Activated CD4-positive, alpha-beta T cell treated with anti-CD3 and anti-CD28 coated beads, Interleukin-2, amount 50 U/mL, for 1 hour (primary cell): ENCODE measurements around the gene ST7.

Experiments used
- DNase-seq: peaks from one replicate; pipeline ENCODE4 v3.0.0-alpha.2; 2020

ST7 gene

DNA sequence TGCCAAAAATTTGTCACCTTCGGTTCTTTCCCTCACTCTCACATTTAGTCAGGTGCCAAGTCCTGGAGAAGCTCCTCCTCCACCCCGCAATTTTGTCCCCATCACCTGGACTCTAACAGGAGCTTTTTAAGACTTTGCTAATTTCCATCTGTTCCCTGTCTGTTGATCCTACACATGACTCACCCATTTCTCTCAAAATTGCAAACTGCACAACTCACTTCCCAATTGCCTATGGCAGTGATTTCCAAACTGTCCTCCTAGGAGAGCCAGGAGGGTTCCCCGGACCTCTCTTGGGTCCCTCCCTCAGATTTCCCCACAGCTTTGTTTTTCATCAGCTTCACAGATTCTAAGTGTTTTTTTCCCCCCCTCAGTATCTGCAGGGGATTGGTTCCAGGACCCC, 249.2 kb downstream of the ST7 start:
- no peak for DNase-seq

DNA sequence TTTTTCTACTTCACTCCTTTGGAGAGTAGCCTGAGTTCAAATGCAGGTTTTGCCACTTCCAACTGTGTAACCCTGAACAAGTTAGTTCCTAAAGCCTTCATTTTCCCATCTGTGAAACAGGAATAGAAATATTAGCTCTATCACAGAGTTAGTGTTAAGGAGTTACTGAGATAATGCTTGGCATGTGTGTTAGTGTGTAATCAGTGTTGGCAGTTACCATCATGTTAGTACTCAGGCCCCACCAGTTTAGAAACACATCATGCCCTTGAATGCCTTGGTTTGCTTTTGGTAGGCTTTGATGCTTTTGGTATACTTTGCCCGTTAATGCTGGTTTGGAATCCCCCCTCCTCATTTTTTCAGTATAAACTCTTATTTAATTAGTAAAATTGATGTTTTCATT, 249.9 kb downstream of the ST7 start:
- DNase-seq, result no peak

DNA sequence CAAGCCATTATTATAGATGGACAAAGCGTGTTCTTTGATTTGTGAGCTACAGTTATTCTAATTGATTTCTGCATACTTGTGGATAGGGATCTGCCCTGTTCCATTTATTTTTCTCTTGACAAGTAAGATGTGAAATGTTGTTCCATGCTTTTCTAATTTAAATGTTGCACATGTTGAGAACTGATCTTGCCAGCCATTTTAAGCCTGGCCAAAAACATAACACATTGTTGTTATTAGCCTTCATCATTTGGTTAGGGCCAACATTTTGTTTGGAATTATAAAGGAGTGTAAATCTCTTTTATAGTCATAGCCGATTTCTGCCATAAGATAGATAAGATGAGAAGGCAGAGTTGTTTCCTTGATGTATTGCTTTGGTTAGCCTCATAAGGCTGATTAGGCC, 252.6 kb downstream of the ST7 start:
- DNase-seq, result no peak

DNA sequence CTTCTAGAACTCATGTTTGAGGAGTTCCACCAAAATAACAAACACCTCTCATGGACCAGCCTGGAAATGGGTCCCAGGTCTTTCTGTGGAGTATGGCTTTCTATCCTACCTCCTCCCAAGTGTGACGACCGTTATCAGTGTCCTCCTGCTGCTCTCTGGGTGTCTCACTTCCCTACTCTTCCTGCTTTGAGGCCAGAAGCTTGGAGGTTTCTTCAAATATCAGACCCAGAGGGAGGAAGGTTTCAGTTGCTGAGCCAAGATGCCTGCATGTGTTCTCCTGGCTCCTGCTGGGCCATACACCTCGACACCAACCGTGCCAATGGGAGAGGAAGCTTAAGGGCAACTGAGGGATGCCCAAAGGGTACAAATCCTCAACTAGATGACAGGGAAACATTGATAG, 255.0 kb downstream of the ST7 start:
- no peak for DNase-seq

DNA sequence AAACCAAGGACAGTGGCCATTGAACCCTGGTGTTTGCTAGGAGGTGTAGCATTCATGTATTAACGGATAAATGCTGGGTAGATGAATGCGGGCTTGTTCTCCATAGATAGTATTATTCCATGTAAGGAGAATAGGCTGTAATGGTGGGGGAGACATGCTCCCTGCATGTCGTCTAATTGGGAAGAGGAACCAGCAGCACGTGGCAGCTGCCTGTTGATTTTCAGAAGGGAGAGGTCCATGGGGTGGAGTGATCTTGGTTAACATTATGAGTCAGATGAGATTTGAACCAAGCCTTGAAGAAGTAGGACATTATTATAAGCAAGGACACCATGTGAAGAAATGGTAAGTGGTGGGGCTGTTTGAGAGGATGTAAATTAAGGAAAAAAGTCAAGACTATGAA, 257.1 kb downstream of the ST7 start:
- no peak for DNase-seq

DNA sequence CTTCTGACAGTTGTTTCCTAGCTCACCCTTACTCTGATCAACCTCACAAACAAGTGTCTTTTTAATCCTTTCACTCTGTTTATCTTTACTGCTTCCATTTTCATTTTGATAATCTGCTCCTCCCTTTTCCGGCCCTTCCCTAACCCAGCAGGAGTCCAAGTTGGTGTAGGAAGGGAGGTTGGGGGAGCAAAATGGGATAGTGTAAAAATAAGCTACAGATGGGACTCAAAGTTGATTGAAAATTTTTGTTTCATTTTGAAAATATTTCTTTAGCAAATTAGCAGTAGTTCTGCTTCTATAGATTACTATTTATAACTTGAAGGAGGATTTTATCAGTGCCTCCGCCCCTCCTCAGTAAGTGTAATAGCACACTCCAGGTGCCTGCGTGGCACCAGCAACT, 257.6 kb downstream of the ST7 start:
- DNase-seq, result no peak

DNA sequence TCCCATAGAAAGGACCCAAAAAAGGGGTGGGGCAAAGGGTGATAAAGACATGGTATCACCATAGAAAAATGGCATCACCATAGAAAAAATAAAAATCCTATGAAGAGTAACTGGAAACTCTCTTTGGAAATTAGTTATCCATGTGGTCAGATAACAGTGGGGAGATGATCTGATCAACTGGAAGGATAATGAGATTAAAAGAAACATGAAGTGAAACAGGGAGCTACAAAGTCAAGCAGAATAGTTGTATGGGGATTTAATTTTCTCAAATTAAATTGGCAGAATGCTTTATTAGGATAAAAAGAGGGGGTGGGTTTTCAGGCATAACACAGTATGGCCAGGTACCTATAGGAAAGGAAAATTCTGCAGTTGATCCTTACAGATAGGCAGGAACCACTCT, 258.3 kb downstream of the ST7 start:
- no peak for DNase-seq

DNA sequence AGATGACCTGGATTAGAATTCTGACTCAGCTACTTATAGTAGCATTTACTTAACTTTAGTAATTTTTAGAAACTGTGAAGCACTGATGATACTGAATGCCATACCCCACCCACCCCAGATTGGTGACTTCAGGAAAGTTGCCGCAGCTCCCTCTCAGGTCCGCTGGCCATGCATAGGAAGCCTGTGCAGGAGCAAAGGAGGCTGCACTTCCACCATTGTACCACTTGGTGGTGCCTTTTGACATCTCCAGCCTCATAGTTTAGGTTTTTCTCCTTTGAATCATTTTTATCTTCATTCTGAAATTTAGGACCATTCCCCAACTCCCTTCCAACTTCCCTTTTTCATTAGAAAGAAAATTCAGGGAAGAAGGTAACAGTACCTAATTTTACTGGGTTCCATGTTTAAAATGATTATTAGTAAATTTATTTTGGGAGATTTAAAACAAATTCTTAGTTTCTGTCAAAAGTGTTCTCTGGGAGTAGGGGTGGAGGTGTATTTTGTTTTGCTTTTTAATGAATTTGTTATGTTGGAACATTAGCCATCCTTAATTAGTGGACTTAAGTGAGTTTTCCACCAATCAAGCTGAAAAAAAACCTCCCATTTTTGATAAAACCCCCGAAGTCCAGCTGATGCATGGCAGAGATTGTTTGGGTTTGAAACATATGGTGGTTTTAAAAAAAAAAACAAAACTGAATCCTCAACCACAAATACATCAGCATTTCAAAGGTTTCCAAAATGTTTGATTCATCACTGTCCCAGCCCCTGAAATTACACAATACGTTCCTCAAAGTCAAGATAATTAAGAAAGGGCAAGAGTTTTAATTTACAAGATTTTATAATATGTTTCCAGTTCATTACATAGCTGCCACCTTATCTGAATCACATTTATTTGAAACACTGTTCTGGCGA, 259.9 kb downstream of the ST7 start:
- peak; percentile 24 for DNase-seq

DNA sequence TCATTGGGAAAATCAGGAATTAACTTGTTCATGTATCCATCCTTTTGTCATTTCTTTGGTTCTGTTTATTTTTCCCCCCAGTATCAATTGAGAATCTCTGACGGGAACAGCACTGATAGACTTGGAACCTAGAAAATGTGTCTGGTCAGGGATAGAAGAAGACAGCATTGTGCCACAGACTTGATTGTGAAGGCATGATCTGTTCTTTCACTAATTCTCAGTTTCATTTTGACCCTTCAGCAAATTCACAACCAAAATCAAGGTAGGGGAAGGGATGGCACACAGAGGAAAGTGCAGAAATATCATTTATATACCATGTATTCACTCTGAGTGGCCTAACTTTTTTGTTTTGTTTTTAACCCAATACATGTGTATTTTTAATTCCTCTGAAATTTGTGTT, 262.7 kb downstream of the ST7 start:
- DNase-seq, result no peak

DNA sequence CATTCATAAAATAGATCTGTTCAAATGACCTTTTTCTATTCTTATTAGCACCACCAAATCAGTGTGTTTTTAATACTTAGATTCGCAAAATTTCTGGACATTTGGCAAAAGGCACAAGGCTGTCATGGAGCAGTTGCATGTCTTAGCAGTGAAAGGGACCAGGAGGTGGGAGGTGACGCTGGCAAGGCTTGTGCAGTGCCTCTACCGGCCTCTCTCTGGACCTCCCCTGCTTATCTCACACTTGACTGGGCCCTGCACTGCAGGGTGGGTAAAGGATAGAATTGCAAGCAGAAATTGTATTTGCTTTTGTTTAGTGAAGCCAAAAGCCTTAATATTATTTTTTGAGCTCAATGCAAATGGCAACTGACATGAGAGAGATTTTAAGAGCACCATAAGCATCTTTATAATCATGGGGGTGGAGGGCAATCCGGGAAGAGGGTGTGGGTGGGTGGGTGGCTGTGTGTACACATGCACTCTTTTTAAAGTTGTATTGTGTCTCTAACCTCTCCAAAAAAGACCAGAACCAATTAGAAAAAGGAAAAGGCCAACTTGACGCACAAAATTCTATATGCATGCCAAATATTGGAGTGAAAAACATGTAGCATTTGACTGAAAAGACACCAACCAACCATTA, 263.3 kb downstream of the ST7 start:
- no peak for DNase-seq

DNA sequence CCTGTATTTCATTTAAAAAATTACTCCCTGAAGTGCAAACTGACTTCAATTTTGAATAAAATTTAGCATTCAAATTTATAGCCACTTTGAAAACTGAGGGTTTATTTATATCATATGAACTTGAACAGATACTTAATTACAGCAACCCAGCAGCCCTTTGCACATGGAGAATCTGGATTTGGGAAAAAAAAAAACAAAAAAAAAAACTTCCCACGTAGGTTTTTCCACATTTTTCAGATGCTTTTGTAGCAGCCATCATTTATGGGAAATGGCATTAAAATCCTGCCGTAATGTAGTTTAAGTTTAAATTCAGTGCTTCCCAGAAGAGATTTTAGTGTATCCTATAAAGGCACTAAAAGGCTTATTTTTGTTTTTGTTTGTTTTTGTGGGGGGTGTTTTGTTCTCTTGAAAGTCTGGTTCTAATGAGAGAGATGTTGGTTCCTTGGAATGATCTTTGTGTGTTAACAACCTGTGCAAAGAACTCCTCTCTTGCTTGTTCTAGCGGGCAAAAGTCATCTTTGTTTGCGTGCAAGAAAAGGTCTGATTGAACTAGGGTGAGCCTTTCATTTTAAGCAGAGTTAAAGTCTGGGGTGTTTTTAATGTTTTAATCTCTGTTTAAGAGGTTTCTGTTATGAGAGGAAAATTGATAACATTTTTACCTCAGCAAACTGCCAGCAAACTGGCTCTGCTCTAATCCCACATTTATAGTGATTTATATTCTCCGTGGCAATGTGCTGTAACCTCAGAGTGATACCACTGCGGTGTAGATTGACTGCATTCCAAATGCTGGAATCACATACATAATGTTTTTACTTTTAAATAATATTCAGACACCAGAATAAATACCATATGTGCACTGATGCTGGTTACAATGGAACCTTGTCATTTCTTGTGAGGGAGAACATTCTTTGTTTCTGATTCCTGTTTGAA, 264.1 kb downstream of the ST7 start:
- DNase-seq, result no peak

DNA sequence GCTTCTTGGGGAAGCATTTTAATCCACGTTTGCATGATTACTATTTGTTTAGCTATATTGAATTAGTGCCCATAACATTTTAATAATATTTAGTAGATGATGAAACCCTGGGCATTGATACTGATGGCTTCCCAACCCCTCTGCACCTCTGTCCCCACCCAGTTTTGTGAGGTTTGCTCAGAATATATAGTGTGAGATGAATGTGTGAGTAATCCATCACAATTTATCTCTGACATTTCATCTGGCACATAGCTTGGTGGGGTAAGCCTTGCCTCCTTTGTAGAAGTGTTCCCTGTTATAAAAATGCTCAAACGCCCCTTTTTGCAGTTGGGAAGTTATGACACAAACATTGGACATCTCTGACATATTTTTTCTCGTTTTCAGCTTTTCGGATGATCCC, 265.4 kb downstream of the ST7 start:
- DNase-seq, result no peak

DNA sequence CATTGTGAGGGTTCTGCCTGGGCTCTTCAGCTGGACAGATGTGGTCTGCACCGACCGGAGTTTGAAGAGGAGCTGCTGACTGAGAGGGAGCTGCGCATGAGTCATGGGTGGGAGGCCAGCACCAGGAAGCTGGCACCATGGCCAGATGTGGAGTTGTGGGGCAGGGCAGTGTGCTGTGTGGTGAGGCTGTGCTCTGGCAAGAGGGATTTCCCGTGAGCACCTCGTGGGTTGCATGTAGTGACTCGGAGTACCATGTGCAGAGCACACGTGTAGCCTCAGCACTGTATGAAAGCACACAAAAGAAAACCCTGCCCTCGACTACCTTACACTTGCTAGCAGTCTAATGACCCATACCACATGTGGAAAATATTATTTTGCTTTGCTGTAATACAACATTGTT, 266.2 kb downstream of the ST7 start:
- DNase-seq, result no peak

DNA sequence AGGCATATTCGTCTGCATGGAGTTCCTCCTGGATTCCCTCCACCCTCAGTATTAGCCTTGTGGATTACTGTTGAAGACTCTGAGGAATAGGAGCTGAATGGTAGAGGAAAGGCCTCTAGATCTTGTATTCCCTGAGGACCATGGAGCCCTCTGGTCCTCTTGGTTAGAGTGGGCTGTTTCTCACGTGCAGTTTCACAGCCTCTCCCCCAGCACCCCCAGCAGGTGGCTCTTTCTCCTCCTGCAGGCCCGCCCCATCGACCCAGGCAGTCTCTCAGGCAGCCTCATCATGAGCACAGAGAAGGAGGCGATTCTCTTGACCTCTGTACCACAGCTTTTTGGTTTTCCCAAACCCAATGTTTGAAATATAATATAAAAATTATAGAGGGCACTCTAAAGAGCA, 267.5 kb downstream of the ST7 start:
- no peak for DNase-seq

DNA sequence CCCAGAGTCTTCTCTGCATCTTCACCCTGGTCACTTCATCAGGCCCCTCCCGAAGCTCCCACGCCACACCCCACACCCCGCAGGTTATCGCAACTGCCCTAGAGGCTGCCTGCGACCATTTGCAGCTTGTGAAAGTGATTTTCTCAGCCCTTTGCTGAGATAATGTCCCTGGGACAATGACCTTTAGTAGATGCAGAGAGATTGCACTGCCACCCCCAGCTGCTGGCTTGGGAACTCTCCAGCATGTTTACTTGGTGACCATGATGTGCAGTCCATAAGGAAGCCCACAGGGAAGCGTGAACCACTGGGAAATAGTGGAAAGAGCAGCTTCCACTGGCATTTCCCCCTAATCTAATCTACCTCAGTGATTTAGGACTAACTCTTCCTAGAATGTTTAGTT, 272.2 kb downstream of the ST7 start:
- DNase-seq, result no peak

DNA sequence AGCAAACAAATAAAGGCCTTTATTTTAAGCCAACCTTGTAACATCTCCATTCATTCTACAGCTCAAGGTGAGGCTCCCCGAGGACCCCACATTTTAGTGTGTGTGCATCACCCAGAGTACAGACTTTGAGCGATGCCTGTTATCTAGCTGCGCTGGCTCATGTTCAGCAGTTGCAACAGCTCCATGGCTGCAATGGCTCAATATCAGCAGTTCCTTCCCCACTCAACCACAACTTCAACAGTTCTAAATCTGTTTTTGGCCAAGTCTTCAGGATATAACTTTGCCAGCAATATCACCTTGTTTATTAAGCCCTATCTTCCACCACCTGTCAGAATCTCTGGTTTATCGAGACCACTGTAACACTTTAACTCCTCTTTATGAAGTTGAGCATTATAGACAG, 273.8 kb downstream of the ST7 start:
- no peak for DNase-seq

DNA sequence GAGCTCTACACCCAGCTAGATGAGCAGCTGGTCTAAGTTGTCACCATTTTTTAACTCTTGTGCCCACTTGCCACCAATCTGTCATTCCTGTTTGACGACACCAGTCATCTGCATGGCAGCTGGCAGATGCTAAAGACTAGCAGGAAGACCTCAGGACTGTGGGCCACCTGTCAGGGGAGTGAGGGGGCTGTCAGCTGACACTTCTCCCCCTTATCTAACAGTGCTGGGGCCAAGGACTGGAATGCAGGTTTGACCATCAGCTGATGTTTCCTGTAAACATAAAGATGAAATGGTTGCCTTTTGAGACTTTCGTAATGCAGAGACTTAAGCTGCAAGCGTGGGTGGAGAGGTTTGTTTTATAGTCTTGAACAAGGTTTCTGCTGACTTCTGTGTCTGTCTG, 276.0 kb downstream of the ST7 start:
- DNase-seq, result no peak

DNA sequence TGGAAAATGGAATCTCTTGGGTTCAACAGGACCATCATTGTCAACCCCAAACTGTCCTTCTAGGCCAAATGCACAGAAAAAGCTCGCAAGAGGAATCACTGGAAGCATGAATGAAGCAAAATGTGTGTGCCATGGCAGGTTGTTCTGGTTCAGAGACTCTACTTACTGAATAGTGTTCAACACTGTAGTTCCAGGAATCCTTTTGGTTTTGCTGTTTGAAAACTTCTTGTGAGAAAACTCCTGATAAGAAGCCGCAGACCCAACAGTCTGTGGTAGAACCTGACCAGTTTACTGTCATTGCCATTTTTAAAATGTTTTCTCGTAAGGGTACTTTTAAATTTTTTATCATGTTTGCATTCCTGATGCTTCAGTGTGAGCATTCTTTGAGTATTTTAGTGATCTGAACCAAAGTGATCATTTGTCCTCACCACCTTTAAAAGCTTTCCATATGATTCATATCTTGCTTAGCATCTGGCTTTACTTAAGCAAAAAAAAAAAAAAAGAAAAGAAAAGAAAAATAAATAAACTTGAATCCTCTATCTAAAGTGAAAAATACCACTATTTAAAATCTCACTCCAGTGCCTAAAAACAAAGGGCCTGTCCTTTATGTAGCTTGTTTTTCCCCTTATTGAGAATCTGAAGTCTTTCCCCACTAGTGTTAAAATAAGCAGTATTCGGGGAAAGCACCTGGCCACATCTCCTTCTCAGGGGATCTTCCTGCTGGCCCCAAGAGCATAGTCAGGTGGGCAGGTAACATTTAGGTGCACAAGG, 277.2 kb downstream of the ST7 start:
- DNase-seq, result no peak

DNA sequence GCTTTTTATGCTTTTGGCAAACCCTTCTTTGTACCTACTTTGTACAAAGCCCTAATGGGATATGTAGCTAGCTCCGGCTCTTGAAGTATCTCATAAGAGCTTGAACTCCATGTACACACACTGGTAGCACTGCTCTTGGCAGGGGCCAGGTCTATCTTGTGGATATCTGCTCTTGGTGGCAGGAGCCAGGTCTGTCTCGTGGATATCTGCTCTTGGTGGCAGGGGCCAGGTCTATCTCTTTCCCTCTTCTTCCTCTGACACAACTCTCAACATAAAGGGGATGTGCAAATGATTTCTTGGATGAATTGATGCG, 277.7 kb downstream of the ST7 start:
- no peak for DNase-seq

DNA sequence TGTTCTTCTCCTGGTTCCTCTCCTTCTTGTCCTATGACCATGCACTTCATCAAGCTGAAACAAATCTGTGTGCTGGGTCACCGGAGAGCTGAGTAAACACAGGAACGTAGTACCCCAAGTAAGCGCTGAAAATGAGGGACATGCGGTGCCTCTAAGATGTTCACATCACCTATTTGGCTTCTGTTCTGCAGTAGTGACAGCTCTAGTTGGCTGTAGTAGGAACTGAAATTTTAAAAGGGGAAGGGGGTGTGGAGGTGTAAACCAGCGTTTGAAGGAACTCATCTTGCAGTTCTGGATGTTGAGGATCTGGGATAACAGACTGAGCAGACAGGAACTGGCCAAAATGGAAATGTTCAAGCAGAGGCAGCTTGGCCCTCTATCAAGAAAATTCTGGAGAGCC, 284.3 kb downstream of the ST7 start:
- no peak for DNase-seq

DNA sequence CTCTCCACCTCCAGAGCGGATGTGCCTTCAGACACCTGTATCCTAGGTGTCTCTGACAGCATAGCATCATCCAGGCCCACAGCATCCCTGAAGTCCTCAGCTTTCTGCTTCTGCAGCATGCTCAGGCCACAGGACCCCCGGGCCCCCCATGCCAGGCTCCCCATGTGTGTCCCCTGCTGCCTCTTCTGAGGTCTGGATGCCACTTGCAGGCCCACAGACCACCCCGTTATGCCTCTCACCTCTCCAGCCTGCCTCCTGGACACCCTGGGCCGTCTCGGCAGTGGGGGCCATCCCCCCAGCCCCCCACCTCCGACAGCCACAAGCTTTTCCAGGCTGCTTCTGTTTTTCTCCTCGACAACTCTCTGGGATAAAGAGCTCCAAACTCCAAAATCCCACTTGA, 285.2 kb downstream of the ST7 start:
- no peak for DNase-seq

DNA sequence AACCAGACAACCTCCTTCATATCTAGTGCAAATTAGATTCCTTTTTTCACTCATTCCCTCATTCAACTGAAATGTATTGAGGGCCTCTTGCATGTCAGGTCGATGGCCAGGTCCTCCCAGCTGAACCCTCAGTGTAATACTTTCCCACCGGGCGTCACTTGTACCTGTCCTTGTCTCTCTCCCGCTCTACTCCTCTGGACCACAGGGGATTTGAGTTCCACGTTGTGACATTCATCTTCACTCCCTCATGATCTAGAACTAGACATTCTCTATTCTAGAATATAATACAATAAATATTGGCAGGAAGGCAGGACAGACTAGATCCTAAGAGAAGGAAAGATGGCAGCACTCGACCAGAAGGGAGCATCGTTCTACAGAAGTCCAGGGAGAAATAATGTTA, 285.6 kb downstream of the ST7 start:
- no peak for DNase-seq

DNA sequence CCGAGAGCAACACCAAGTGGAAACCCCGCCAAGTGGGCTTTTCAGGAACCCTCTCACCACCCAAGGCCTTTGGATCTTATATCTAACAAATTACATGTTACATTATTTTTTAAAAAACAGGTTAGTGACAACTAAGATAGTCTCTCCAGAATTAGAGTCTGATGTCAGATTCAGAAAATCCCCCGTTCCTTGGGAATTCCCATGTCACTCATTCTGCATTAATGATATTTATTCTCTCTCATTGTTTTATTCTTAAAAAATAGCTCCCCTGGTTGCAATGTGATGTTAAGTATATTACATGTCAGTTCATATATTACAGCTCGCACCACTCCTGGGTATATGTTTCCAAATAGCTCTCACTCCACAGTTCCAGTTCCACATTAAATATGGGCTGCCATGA, 287.8 kb downstream of the ST7 start:
- DNase-seq, result no peak
